CD4-positive, alpha-beta T cell treated with Interleukin-15 for 1 hour (primary cell): Measurements from ENCODE around the gene GPR42.
"Not testable (repeated sequence)": the region's sequence is repeated elsewhere in the genome, so short reads cannot be mapped to it uniquely, and the experiment has no call there.

ENCODE experiments used
- DNase-seq: peaks from one replicate; pipeline ENCODE4 v3.0.0-alpha.2; 2020

GPR42 gene

GRCh38 chr19:35347171-35347929 lies 23.5 kb upstream of the GPR42 start, which contains the start of gene FFAR1:
FFAR1 (plus strand) TSS chr19:35347902; CDS start chr19:35351552, 3,650 bp downstream.
- DNase-seq, result peak; percentile 73

GRCh38 chr19:35347930-35348298 lies 23.0 kb upstream of the GPR42 start:
- no peak for DNase-seq

GRCh38 chr19:35348911-35349611 lies 21.8 kb upstream of the GPR42 start:
- DNase-seq, result no peak

GRCh38 chr19:35349614-35350521 lies 21.0 kb upstream of the GPR42 start:
- no peak for DNase-seq

- no peak for DNase-seq
These were observed 20.3 kb upstream of the GPR42 start for GRCh38 chr19:35350591-35350990.

GRCh38 chr19:35351411-35352176 lies 19.3 kb upstream of the GPR42 start:
- DNase-seq, result no peak

- DNase-seq, result no peak
These were observed 18.8 kb upstream of the GPR42 start for GRCh38 chr19:35352177-35352447.

- peak; percentile 74 for DNase-seq
These were observed 18.2 kb upstream of the GPR42 start for GRCh38 chr19:35352448-35353304.

- DNase-seq, result no peak
These were observed 17.2 kb upstream of the GPR42 start for GRCh38 chr19:35353635-35354034.

- no peak for DNase-seq
These were observed 16.0 kb upstream of the GPR42 start for GRCh38 chr19:35354898-35355297.

GRCh38 chr19:35355791-35356460 lies 14.9 kb upstream of the GPR42 start:
- no peak for DNase-seq

GRCh38 chr19:35357867-35358573 lies 12.8 kb upstream of the GPR42 start, which contains the start of gene FFAR3:
FFAR3 (plus strand) TSS chr19:35358460; CDS start chr19:35358891, 431 bp downstream.
- peak; percentile 70 for DNase-seq

- DNase-seq, result not testable (repeated sequence)
These were observed 12.0 kb upstream of the GPR42 start for GRCh38 chr19:35358834-35359233.

- DNase-seq, result not testable (repeated sequence)
These were observed 11.5 kb upstream of the GPR42 start for GRCh38 chr19:35359395-35359794.

GRCh38 chr19:35360081-35360480 lies 10.8 kb upstream of the GPR42 start:
- not testable (repeated sequence) for DNase-seq

GRCh38 chr19:35360880-35361420 lies 9.9 kb upstream of the GPR42 start:
- DNase-seq, result no peak

- DNase-seq, result no peak
These were observed 8.4 kb upstream of the GPR42 start for GRCh38 chr19:35362261-35363000.

- DNase-seq, result no peak
These were observed 7.8 kb upstream of the GPR42 start for GRCh38 chr19:35363001-35363590.
